HepG2 (cell line): Measurements from ENCODE around the gene PPCDC. TPM values are rescaled to one million over a fixed set of nuclear protein-coding genes. Genes with fewer than 3 reads are reported as not detected.
A peak's percentile ranks its signal among the peaks of the same experiment; 100 is the strongest.

Source experiments
- CENPT ChIP-seq: sonication (generic); formaldehyde crosslinking; IDR thresholded peaks from 2 replicates; pipeline ENCODE4 v1.8.0; 2022; ENCODE audit warnings: low read depth, mild to moderate bottlenecking, moderate library complexity, missing genetic modification reagents
- DBP ChIP-seq: sonication (generic); formaldehyde crosslinking; IDR thresholded peaks from 2 replicates; pipeline ENCODE4 v1.4.0; 2020; ENCODE audit warnings: missing genetic modification reagents; ENCODE audit errors: not compliant biosample characterization
- ETS1 ChIP-seq: sonication (generic); formaldehyde crosslinking; IDR thresholded peaks from 2 replicates; pipeline ENCODE4 v1.4.0; 2020; ENCODE audit warnings: missing genetic modification reagents
- GABPB1 ChIP-seq: IDR thresholded peaks from 2 replicates; pipeline ENCODE4 v1.6.1; 2016; ENCODE audit warnings: mild to moderate bottlenecking, missing genetic modification reagents, moderate library complexity, missing compliant biosample characterization
- HOXA3 ChIP-seq: sonication (generic); formaldehyde crosslinking; IDR thresholded peaks from 2 replicates; pipeline ENCODE4 v1.5.0; 2020; ENCODE audit warnings: missing genetic modification reagents
- HOXD1 ChIP-seq: sonication (generic); formaldehyde crosslinking; IDR thresholded peaks from 2 replicates; pipeline ENCODE4 v1.5.0; 2020; ENCODE audit warnings: missing genetic modification reagents
- MED1 ChIP-seq: sonication (generic); formaldehyde crosslinking; IDR thresholded peaks from 2 replicates; pipeline ENCODE4 v1.4.0; 2020; ENCODE audit warnings: missing genetic modification reagents
- MXD1 ChIP-seq: sonication (generic); formaldehyde crosslinking; IDR thresholded peaks from 2 replicates; pipeline ENCODE4 v1.4.0; 2020; ENCODE audit warnings: mild to moderate bottlenecking, missing genetic modification reagents
- NKX3-1 ChIP-seq: sonication (generic); formaldehyde crosslinking; IDR thresholded peaks from 2 replicates; pipeline ENCODE4 v1.5.0; 2020; ENCODE audit warnings: missing genetic modification reagents
- TBL1XR1 ChIP-seq: fragments of 150-350 bp; IDR thresholded peaks from 2 replicates; pipeline ENCODE4 v1.6.1; 2014; ENCODE audit warnings: borderline replicate concordance, low read length; ENCODE audit not compliant: partially characterized antibody
- TRIM22 ChIP-seq: fragments of 450-650 bp; IDR thresholded peaks from 2 replicates; pipeline ENCODE4 v1.6.1; 2017
- ZBTB44 ChIP-seq: sonication (generic); formaldehyde crosslinking; IDR thresholded peaks from 2 replicates; pipeline ENCODE4 v1.4.0; 2020; ENCODE audit warnings: missing genetic modification reagents
- ZBTB7A ChIP-seq: sonication (generic); formaldehyde crosslinking; IDR thresholded peaks from 2 replicates; pipeline ENCODE4 v1.8.0; 2022; ENCODE audit warnings: mild to moderate bottlenecking, missing genetic modification reagents
- ZNF121 ChIP-seq: sonication (generic); formaldehyde crosslinking; IDR thresholded peaks from 2 replicates; pipeline ENCODE4 v1.5.0; 2020; ENCODE audit warnings: mild to moderate bottlenecking, missing genetic modification reagents
- ZNF205 ChIP-seq: IDR thresholded peaks from 2 replicates; pipeline ENCODE4 v1.6.1; 2018; ENCODE audit warnings: missing biosample characterization, missing genetic modification reagents
- ZNF280B ChIP-seq: sonication (generic); formaldehyde crosslinking; IDR thresholded peaks from 2 replicates; pipeline ENCODE4 v1.5.0; 2020; ENCODE audit warnings: missing genetic modification reagents, mild to moderate bottlenecking, borderline replicate concordance
- ZNF574 ChIP-seq: sonication (generic); formaldehyde crosslinking; IDR thresholded peaks from 2 replicates; pipeline ENCODE4 v1.4.0; 2020; ENCODE audit warnings: missing genetic modification reagents
- ZNF720 ChIP-seq: sonication (generic); formaldehyde crosslinking; IDR thresholded peaks from 2 replicates; pipeline ENCODE4 v1.4.0; 2020; ENCODE audit warnings: missing genetic modification reagents
- polyA plus RNA-seq, 8 experiments: library from polyadenylated mRNA; depleted of rRNA in 3 of 8; stranded (reverse) in 7 of 8; unstranded in 1 of 8; fragments of >200 nt; fragmentation: Illumina TruSeq in 4 of 8; extraction: Trizol in 4 of 8; gene quantifications; 2 replicates each; pipeline versions ENCODE4 v1.2.1 to v1.2.3, GENCODE V29; 2011 to 2016; ENCODE audit warnings: low read depth in 4 of 8, missing spikeins in 1 of 8, mixed read lengths in 1 of 8; ENCODE audit not compliant: insufficient read depth in 1 of 8
- total RNA-seq, 5 experiments: library from RNA; depleted of rRNA; stranded (reverse); fragments of >200 nt; fragmentation: Illumina TruSeq; extraction: Trizol; gene quantifications; 2 replicates each; pipeline ENCODE4 v1.2.3, GENCODE V29; 2016; ENCODE audit warnings: low read depth in 1 of 5

Gene PPCDC
- total and polyA plus RNA-seq, 2 of the 13 experiments (the other 11 are each of a cell fraction or from before 2014, with no cell fraction given): 12.3 to 12.8 TPM

GRCh38 chr15:74995779-74996765 is 27.3 kb upstream of the PPCDC start (continued):
- TF ChIP-seq MXD1 (CRISPR knock-in tag) (peak; percentile 51; the same call in 1 of the 2 replicates), GABPB1 (CRISPR knock-in tag) (peak; percentile 39; the same call in 1 of the 2 replicates), ZNF720 (CRISPR knock-in tag) (no peak), ZNF280B (no peak), CENPT (CRISPR knock-in tag) (no peak), ETS1 (CRISPR knock-in tag) (no peak), TRIM22 (no peak), MED1 (CRISPR knock-in tag) (no peak), ZNF121 (CRISPR knock-in tag) (no peak), DBP (CRISPR knock-in tag) (no peak), HOXD1 (CRISPR knock-in tag) (0 out of 2 replicates have a peak, but pooled peaks have one; percentile 23), ZBTB44 (no peak), TBL1XR1 (no peak), HOXA3 (CRISPR knock-in tag) (no peak), ZBTB7A (no peak), ZNF574 (CRISPR knock-in tag) (peak; percentile 38), NKX3-1 (CRISPR knock-in tag) (no peak), ZNF205 (CRISPR knock-in tag) (0 out of 2 replicates have a peak, but pooled peaks have one; percentile 0)
